ENCODE data around the gene SS18L1.

The SS18L1 gene

GRCh38 chr20:62208795-62209755 is 65.5 kb downstream of the SS18L1 start:
- Mint-ChIP-seq H3K4me3 (no peak overlapping the region), H3K4me1 (no peaks in the 10 kb centered on the region), H3K27me3 (ENCODE audit: low read depth) (peaks cover 24% of the 10 kb centered on the region), H3K27ac (no peak overlapping the region), H3K9me3 (no peaks in the 10 kb centered on the region), H3K36me3 (ENCODE audit: low read depth) (no peaks in the 10 kb centered on the region)
- TF ChIP-seq CTCF (IDR thresholded peaks at IDR 0.05; ENCODE audit: unreplicated experiment in 3 of 3) = no peak

GRCh38 chr20:62209850-62210495 is 66.4 kb downstream of the SS18L1 start:
- no peak overlapping the region for H3K27ac Mint-ChIP-seq
- H3K36me3 Mint-ChIP-seq (ENCODE audit: low read depth) = no peaks in the 10 kb centered on the region
- H3K4me3 Mint-ChIP-seq = no peak overlapping the region
- no peaks in the 10 kb centered on the region for H3K9me3 Mint-ChIP-seq
- no peak for TF ChIP-seq CTCF (IDR thresholded peaks at IDR 0.05; ENCODE audit: unreplicated experiment in 3 of 3)
- H3K27me3 Mint-ChIP-seq (ENCODE audit: low read depth) = peaks cover 33% of the 10 kb centered on the region
- no peaks in the 10 kb centered on the region for H3K4me1 Mint-ChIP-seq

GRCh38 chr20:62210496-62210855 is 66.9 kb downstream of the SS18L1 start:
- no peak overlapping the region for H3K27ac Mint-ChIP-seq
- peaks cover 38% of the 10 kb centered on the region for H3K27me3 Mint-ChIP-seq (ENCODE audit: low read depth)
- no peak for TF ChIP-seq CTCF (IDR thresholded peaks at IDR 0.05; ENCODE audit: unreplicated experiment in 3 of 3)
- no peak overlapping the region for H3K4me3 Mint-ChIP-seq
- H3K9me3 Mint-ChIP-seq = no peaks in the 10 kb centered on the region
- H3K4me1 Mint-ChIP-seq = no peaks in the 10 kb centered on the region
- H3K36me3 Mint-ChIP-seq (ENCODE audit: low read depth) = no peaks in the 10 kb centered on the region

GRCh38 chr20:62211216-62211615 is 67.6 kb downstream of the SS18L1 start:
- peaks cover 43% of the 10 kb centered on the region for H3K27me3 Mint-ChIP-seq (ENCODE audit: low read depth)
- no peak overlapping the region for H3K27ac Mint-ChIP-seq
- H3K36me3 Mint-ChIP-seq (ENCODE audit: low read depth) = no peaks in the 10 kb centered on the region
- H3K4me3 Mint-ChIP-seq = no peak overlapping the region
- no peaks in the 10 kb centered on the region for H3K9me3 Mint-ChIP-seq
- H3K4me1 Mint-ChIP-seq = no peaks in the 10 kb centered on the region
- TF ChIP-seq CTCF (IDR thresholded peaks at IDR 0.05; ENCODE audit: unreplicated experiment in 3 of 3) = no peak

GRCh38 chr20:62211769-62212288 is 68.3 kb downstream of the SS18L1 start:
- TF ChIP-seq CTCF (IDR thresholded peaks at IDR 0.05; ENCODE audit: unreplicated experiment in 3 of 3) = no peak
- no peak overlapping the region for H3K27ac Mint-ChIP-seq
- H3K27me3 Mint-ChIP-seq (ENCODE audit: low read depth) = peaks cover 47% of the 10 kb centered on the region
- H3K36me3 Mint-ChIP-seq (ENCODE audit: low read depth) = no peaks in the 10 kb centered on the region
- no peaks in the 10 kb centered on the region for H3K4me1 Mint-ChIP-seq
- no peaks in the 10 kb centered on the region for H3K9me3 Mint-ChIP-seq
- no peak overlapping the region for H3K4me3 Mint-ChIP-seq
